Vein endothelial cell (primary cell): ENCODE results near the gene EML6. TPM values are rescaled to one million over a fixed set of nuclear protein-coding genes. Genes with fewer than 3 reads are reported as not detected.

Experiments
- small RNA-seq: library from RNA; depleted of rRNA; stranded (forward); fragments of <200 nt; gene quantifications from one replicate; pipeline ENCODE3, GENCODE V24; 2012
- total RNA-seq: library from RNA; depleted of rRNA; stranded (reverse); fragments of >200 nt; gene quantifications from 2 replicates; pipeline ENCODE4 v1.2.3, GENCODE V29; 2012

The EML6 gene
- 0.65 and 0.86 TPM in 2 replicates for total RNA-seq

DNA sequence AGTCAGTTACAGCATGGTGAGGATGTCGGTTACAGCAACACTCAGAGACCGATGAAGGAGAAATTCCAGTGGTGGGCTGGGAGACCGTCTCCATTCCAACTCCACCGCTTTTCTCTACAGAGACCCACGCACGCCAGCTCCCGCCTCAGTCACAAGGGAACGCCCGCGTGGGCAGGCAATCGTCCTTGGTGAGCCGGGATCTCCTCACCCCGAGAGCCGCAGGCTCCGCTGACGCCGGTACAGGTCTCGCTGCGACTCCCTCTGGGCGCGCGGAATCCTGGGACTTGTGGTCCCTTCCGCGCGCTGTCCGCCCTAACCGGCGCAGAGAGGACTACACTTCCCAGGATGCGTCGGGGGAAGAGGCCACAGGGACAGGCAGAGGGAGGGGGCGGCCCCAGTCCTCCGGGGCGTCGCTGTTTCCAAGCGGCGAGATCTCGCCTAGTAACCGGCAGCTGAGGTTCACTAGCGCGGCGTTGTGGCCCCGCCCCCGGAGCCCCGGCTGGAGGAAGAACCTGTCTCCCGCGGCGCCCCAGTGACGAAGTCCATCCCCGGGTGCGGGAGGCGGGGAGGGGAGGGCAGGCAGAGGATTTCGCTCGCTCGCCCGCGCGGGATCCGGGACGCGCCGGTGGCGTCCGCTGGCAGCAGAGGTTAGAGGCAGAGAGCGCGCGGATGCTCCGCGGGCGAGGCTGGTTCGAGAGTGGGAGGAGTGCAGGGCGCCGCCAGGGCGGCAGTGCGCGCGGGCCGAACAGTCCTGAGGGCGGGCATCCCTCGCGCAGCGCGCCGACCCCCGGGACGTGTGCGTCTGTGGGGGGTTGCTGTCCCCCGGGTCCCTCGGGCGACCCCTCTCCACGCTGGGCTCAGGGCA lies at the start of gene EML6:
Gene EML6, plus strand, starts transcription at position 532 of the 865 bp plus-strand sequence. CDS start 1,400 bp downstream, outside the sequence.

Small RNA genes lying within 50 kb of the gene (small RNA-seq; reads per million reads assigned to genes)
- gene RNU6-433P = not detected
- gene RNU7-81P = not detected
